GM21737 (cell line): ENCODE data around the gene RPL23.

ENCODE experiments used
- ATAC-seq: cut with Tn5 transposase; IDR thresholded peaks from one replicate; pipeline ENCODE4 v1.9.1; 2021; ENCODE audit warnings: mild to moderate bottlenecking, moderate library complexity; ENCODE audit not compliant: unreplicated experiment

RPL23 gene

DNA sequence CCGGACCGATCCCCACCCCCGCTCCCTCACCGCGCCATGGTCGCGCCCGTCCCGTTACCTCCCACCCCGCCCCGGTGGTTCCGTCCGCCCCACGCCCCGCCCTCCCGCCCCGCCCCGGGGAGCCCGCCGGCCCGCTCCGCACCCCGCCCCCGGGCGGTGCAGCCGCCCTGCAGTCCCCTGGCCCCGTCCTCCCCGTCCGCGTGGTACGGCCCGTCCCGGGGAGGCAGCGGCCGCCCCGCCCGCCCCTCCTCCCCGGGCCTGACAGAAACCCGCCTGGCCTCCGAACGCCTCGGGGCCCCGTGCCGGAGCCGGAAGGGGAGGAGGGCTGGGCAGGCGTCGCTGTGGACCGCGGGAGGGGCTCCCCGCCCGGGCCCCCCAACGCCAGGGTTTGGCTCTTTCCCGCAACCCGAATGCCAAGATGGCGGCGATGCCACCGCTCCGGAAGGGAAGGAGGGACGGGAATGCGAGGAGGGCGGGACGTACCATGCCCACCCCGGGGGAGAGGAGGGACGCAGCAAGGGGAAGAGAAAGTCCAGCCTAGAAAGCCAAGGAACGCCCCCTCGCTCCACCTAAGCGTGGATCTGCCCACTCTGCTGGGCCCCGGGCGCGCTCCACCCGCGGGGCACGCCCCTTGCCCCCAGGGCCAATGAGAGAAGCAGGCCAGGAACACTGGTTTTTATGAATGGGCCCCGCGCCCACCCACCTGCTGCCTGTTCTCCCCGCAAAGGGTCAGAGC lies 53.9 kb downstream of the RPL23 start, which contains the start of gene PIP4K2B:
Gene PIP4K2B (minus strand): TSS at position 56 of the 736 bp plus-strand sequence. CDS start 132 bp downstream, outside the sequence.
- peak; percentile 71 for ATAC-seq

DNA sequence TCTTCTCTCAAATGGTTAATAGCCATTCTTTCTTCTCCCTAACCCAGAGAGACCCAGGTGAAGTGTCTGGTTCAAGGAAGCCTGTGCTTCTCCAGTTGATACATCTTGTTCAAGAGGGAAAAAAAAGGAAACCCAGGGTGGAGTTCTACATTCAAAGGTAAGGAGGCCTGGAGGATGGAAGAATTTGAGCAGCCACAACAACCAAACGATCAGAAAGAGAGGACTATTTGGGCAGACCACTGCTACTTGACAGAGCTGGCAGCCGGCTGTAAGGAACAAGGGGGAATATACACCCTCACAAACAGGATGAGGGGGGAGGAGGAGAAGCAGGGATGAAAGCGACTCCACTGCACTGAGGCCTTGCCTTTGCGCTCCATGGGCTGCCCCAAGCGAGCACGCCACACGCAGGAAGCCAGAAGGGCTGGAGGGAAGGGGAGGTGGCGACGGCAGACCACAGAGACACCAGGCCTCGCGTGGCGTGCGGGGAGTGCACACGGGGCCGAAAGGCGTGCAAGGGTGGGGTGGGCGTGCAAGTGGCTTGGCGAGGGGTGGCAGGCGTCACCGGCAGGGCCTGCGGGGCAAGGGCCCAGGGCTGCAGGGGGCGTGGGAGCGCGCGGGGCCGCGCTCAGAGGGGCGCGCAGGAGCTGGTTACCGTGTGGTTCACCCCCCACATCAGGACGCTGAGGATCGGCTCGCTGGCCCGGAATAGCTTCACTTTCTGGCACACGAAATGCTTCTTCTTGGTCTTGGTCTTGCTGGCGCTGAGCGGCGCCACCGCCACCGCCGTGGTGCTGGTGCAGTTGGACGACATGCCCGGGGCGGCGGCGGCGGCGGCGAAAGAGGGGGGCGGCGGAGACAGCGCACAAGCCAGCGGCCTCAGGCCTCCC lies 54.7 kb downstream of the RPL23 start:
- ATAC-seq: peak; percentile 13
